SH-SY5Y (cell line): ENCODE results near the gene CAPSL.

ENCODE experiments used
- GATA2 ChIP-seq: IDR thresholded peaks from 2 replicates; pipeline ENCODE4 v1.6.1; 2011; ENCODE audit warnings: mild to moderate bottlenecking, low read depth, low read length
- GATA3 ChIP-seq: IDR thresholded peaks from 2 replicates; pipeline ENCODE4 v1.6.1; 2011; ENCODE audit warnings: low read depth, mild to moderate bottlenecking, low read length, moderate library complexity

Gene CAPSL

GRCh38 chr5:35938568-35939227, at the start of gene CAPSL:
CAPSL (minus strand) TSS chr5:35938622; CDS start chr5:35921120, 17,502 bp downstream.
- TF ChIP-seq GATA2 (no peak), GATA3 (no peak)

GRCh38 chr5:35987776-35988175, 49.4 kb upstream of the CAPSL start:
- TF ChIP-seq GATA3, result no peak
- no peak for TF ChIP-seq GATA2

- TF ChIP-seq GATA3 (no peak), GATA2 (no peak)
Measured at GRCh38 chr5:35979715-35980114, 41.3 kb upstream of the CAPSL start.

GRCh38 chr5:35974570-35974969, 36.1 kb upstream of the CAPSL start:
- TF ChIP-seq GATA3, result no peak
- no peak for TF ChIP-seq GATA2

GRCh38 chr5:35971878-35972210, 33.4 kb upstream of the CAPSL start:
- TF ChIP-seq GATA3, result no peak
- TF ChIP-seq GATA2, result no peak

GRCh38 chr5:35971186-35971877, 32.9 kb upstream of the CAPSL start:
- TF ChIP-seq GATA2 (no peak), GATA3 (no peak)

GRCh38 chr5:35963381-35963843, 25.0 kb upstream of the CAPSL start:
- TF ChIP-seq GATA3, result no peak
- no peak for TF ChIP-seq GATA2

- TF ChIP-seq GATA2 (no peak), GATA3 (no peak)
Measured at GRCh38 chr5:35960328-35960727, 21.9 kb upstream of the CAPSL start.

- TF ChIP-seq GATA2, result no peak
- no peak for TF ChIP-seq GATA3
Measured at GRCh38 chr5:35956429-35956828, 18.0 kb upstream of the CAPSL start.

GRCh38 chr5:35954175-35954574, 15.8 kb upstream of the CAPSL start:
- no peak for TF ChIP-seq GATA2
- no peak for TF ChIP-seq GATA3

- TF ChIP-seq GATA3 (no peak), GATA2 (no peak)
Measured at GRCh38 chr5:35947085-35947484, 8.7 kb upstream of the CAPSL start.

GRCh38 chr5:35939639-35940038, 1.2 kb upstream of the CAPSL start:
- TF ChIP-seq GATA3, result no peak
- no peak for TF ChIP-seq GATA2

- TF ChIP-seq GATA3 (no peak), GATA2 (no peak)
Measured at GRCh38 chr5:35926389-35927051, 11.9 kb downstream of the CAPSL start.

- TF ChIP-seq GATA3, result no peak
- no peak; the same call in 1 of the 2 replicates for TF ChIP-seq GATA2
Measured at GRCh38 chr5:35924950-35925722, 13.3 kb downstream of the CAPSL start.
